ENCODE results near the gene DLK2.

Gene DLK2

DNA sequence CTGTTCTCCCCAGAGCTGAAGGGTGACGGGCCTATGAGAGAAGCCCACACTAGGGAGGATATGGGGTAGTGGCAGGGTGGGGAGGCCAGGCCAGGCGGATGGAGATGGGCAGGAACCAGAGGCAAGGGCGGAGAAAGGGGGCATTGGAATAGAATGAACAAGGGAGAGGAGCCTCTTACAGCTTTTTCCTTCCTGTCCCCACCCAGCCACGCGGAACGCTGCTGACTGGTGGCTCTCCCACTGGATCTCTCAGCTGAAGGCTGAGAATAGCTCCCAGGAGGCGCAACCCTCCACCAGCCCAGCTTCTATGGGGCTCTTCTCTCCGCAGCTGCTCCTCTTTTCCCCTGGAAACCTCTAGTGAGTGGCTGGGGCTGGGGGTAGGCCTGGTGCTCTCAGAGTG, 10.8 kb downstream of the DLK2 start:
- Histone ChIP-seq H3K9me2 (ENCODE audit: low read depth, low read length) (no peaks in the 10 kb centered on the region), H4K20me1 (ENCODE audit: insufficient read depth, low read length) (no peaks in the 10 kb centered on the region), H3K4me1 (ENCODE audit: insufficient read depth, low read length, severe bottlenecking) (no peaks in the 10 kb centered on the region), H3F3A (ENCODE audit: insufficient read depth, low read length) (no peaks in the 10 kb centered on the region), H3K79me2 (ENCODE audit: insufficient read depth, low read length) (no peaks in the 10 kb centered on the region), H3K36me3 (ENCODE audit: insufficient read depth, low read length) (peaks cover 63% of the 10 kb centered on the region), H2AFZ (ENCODE audit: low read length) (no peak overlapping the region), H3K4me2 (ENCODE audit: low read length) (no peak overlapping the region), H3K9me3 (ENCODE audit: low read length) (no peaks in the 10 kb centered on the region), H3K9ac (ENCODE audit: low read length) (no peak overlapping the region), H3K4me3 (ENCODE audit: low read depth, low read length, poor library complexity, severe bottlenecking) (no peak overlapping the region), H3K27me3 (ENCODE audit: insufficient read depth, low read length) (no peaks in the 10 kb centered on the region), H3K27ac (ENCODE audit: low read depth, low read length, poor library complexity, severe bottlenecking) (no peak overlapping the region)
- TF ChIP-seq EZH2 (IDR thresholded peaks at IDR 0.05; ENCODE audit: borderline replicate concordance, low read length): no peak
- TF ChIP-seq CTCF (IDR thresholded peaks at IDR 0.05; ENCODE audit: low read length): no peak

DNA sequence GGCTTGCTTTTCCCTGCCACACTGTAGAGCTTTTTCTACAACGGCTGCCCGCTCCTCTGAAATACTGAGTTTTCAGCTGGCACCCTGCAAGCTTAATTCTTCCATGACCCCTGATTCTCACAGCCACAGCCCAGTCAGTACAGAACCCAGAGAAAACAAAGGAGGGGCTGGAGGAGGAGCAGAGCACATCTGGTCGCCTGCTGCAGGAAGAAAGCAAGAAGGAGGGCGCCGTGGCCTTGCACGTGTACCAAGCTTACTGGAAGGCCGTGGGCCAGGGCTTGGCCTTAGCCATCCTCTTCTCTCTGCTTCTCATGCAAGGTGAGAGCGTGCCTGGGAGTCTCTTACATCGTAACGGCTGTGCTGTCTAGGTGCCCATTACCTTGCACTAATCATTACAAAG, 11.3 kb downstream of the DLK2 start:
- no peaks in the 10 kb centered on the region for H3K79me2 ChIP-seq (ENCODE audit: insufficient read depth, low read length)
- no peak overlapping the region for H3K27ac ChIP-seq (ENCODE audit: low read depth, low read length, poor library complexity, severe bottlenecking)
- no peaks in the 10 kb centered on the region for H3K27me3 ChIP-seq (ENCODE audit: insufficient read depth, low read length)
- no peaks in the 10 kb centered on the region for H3K9me3 ChIP-seq (ENCODE audit: low read length)
- H3F3A ChIP-seq (ENCODE audit: insufficient read depth, low read length): no peaks in the 10 kb centered on the region
- no peaks in the 10 kb centered on the region for H4K20me1 ChIP-seq (ENCODE audit: insufficient read depth, low read length)
- no peaks in the 10 kb centered on the region for H3K9me2 ChIP-seq (ENCODE audit: low read depth, low read length)
- H3K4me1 ChIP-seq (ENCODE audit: insufficient read depth, low read length, severe bottlenecking): no peaks in the 10 kb centered on the region
- no peak overlapping the region for H2AFZ ChIP-seq (ENCODE audit: low read length)
- peaks cover 63% of the 10 kb centered on the region for H3K36me3 ChIP-seq (ENCODE audit: insufficient read depth, low read length)
- H3K4me3 ChIP-seq (ENCODE audit: low read depth, low read length, poor library complexity, severe bottlenecking): no peak overlapping the region
- H3K9ac ChIP-seq (ENCODE audit: low read length): no peak overlapping the region
- TF ChIP-seq CTCF (IDR thresholded peaks at IDR 0.05; ENCODE audit: low read length) (no peak), EZH2 (IDR thresholded peaks at IDR 0.05; ENCODE audit: borderline replicate concordance, low read length) (no peak)
- H3K4me2 ChIP-seq (ENCODE audit: low read length): no peak overlapping the region

GRCh38 chr6:43442935-43443334, 12.4 kb downstream of the DLK2 start:
- TF ChIP-seq CTCF (IDR thresholded peaks at IDR 0.05; ENCODE audit: low read length) (no peak), EZH2 (IDR thresholded peaks at IDR 0.05; ENCODE audit: borderline replicate concordance, low read length) (no peak)
- H3K27ac ChIP-seq (ENCODE audit: low read depth, low read length, poor library complexity, severe bottlenecking): no peak overlapping the region
- H3K79me2 ChIP-seq (ENCODE audit: insufficient read depth, low read length): no peaks in the 10 kb centered on the region
- H3K36me3 ChIP-seq (ENCODE audit: insufficient read depth, low read length): peaks cover 59% of the 10 kb centered on the region
- H3K9me3 ChIP-seq (ENCODE audit: low read length): no peaks in the 10 kb centered on the region
- no peak overlapping the region for H3K4me2 ChIP-seq (ENCODE audit: low read length)
- no peak overlapping the region for H2AFZ ChIP-seq (ENCODE audit: low read length)
- no peaks in the 10 kb centered on the region for H3K4me1 ChIP-seq (ENCODE audit: insufficient read depth, low read length, severe bottlenecking)
- H3K9ac ChIP-seq (ENCODE audit: low read length): no peak overlapping the region
- H3K4me3 ChIP-seq (ENCODE audit: low read depth, low read length, poor library complexity, severe bottlenecking): no peak overlapping the region
- H3F3A ChIP-seq (ENCODE audit: insufficient read depth, low read length): no peaks in the 10 kb centered on the region
- H3K9me2 ChIP-seq (ENCODE audit: low read depth, low read length): no peaks in the 10 kb centered on the region
- no peaks in the 10 kb centered on the region for H4K20me1 ChIP-seq (ENCODE audit: insufficient read depth, low read length)
- no peaks in the 10 kb centered on the region for H3K27me3 ChIP-seq (ENCODE audit: insufficient read depth, low read length)
